CD4-positive, alpha-beta T cell treated with Interleukin-15 for 4 hours (primary cell): ENCODE measurements around the gene THNSL1.
A peak's percentile ranks its signal among the peaks of the same experiment; 100 is the strongest.
"Not testable (repeated sequence)": the region's sequence is repeated elsewhere in the genome, so short reads cannot be mapped to it uniquely, and the experiment has no call there.

Experiments
- DNase-seq: peaks from one replicate; pipeline ENCODE4 v3.0.0-alpha.2; 2020; ENCODE audit warnings: low spot score

Gene THNSL1

DNA sequence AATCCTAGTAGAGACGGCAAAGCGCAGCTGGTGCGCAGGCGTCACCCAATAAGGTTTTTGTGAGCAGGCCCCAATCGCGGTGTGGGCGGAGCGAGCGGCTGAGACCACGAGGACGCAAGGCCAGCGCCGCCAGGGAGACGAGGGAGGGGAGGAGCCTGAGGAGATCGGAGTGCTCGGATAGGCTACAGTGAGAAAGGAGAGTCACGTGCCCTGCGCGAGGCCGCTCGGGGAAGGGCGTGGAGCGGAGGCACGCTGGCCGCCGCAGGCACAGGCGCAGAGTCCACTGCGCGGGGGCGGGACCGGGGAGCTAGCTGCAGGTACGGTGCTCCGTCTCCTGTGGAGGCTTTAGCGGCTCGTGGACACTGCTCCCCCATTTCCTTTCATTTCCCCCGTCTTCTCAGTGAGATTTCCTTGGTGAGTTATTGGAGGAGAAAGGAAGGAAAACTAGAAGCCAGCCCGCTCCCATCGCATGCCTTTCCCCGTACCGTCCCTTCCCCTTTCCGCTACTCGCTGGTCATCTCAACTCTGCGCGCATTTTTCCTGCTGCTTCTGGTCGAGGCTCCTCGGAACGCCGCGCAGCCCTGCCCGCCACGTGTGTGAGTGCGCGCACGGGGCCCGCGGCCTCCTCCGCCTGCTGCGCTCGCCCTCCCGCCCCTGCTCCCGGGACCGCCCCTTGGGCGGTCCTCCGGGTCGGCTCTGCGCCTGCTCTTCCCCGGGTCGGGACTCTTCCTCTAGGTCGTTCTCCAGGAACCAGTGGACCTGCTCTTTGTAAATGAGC lies at the start of gene THNSL1:
THNSL1 (plus strand) TSS at position 237 of the 778 bp plus-strand sequence. CDS start 6,612 bp downstream, outside the sequence.
- peak; percentile 98 for DNase-seq

DNA sequence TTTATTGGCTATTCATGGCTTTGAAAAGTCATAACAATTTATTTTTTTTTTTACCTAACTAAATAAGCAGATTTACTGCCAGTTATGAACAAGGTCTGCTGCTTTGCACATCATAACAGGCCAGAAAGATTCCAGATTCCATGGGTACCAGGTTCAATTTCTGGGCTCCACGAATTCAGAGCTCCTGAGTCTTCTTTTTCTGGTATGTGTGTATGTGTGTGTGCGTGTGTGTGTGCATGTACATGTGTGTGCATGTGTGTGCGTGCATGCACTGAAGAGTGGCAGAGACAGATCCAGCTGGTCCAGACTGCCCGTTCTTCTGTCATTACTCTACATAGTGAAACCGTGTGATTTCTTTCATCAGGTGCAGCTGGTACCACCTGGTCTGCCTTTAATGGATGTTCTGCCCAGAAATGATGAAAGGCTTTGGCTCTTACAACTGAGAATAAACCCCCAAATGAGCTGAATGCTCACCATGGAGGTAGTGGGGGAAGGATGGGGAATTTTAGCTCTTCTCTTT lies 49.4 kb upstream of the THNSL1 start:
- DNase-seq: no peak

GRCh38 chr10:24968349-24968748 lies 48.1 kb upstream of the THNSL1 start:
- no peak for DNase-seq

DNA sequence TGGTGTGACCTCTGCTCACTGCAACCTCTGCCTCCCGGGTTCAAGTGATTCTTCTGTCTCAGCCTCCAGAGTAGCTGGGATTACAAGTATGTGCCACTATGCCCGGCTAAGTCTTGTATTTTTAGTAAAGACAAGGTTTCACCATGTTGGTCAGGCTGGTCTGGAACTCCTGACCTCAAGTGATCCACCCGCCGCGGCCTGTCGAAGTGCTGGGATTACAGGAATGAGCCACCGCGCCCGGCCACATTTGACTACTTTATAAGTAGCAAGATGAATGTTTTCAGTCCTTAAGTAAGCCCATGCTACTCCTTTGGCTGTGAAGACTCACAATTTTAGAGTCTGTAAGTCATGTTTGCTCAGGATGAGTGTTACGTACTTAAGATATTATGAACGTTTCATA lies 47.5 kb upstream of the THNSL1 start:
- not testable (repeated sequence) for DNase-seq

- DNase-seq: no peak
These were observed 46.6 kb upstream of the THNSL1 start for GRCh38 chr10:24969841-24970281.

DNA sequence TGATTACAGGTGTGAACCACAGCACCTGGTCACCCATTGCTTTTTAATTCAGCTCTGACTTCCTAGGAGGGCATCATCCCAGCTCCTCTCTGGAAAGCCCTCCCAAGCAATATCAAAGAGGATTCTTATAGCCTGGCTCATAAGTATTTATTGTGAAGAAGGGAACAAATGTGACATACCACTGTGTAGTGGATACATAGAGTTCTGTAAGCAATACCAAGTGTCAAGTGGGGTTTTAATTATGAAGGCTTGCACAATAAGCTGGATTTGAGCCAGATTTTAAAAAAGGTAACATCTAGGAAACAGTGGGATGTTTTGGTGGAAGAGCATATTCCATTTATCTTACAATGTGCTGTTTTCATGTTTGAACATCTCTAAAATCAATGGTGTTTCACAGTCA lies 45.0 kb upstream of the THNSL1 start:
- DNase-seq: no peak

GRCh38 chr10:24973163-24973562 lies 43.2 kb upstream of the THNSL1 start:
- DNase-seq: no peak

DNA sequence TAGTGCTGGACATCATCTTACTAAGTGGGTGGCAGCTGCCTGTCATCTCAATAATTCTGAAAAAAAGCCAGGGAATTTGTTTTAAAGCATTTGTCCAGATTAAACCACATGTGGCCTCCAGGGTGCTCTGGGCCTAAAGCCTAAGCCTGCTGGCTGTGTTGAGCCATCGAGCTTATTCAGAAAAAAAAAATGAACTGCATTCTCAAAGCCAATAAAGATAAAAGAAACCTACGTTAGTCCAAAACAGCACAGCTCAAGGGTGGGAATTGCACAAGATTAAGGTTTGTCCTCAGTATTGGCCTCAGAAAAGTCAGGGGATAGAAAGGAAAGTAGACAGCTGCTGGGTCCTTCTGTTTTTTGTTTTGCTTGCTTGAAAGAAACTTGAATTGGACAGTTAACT lies 41.4 kb upstream of the THNSL1 start:
- DNase-seq: no peak

GRCh38 chr10:24979685-24980084 lies 36.7 kb upstream of the THNSL1 start:
- DNase-seq: no peak

DNA sequence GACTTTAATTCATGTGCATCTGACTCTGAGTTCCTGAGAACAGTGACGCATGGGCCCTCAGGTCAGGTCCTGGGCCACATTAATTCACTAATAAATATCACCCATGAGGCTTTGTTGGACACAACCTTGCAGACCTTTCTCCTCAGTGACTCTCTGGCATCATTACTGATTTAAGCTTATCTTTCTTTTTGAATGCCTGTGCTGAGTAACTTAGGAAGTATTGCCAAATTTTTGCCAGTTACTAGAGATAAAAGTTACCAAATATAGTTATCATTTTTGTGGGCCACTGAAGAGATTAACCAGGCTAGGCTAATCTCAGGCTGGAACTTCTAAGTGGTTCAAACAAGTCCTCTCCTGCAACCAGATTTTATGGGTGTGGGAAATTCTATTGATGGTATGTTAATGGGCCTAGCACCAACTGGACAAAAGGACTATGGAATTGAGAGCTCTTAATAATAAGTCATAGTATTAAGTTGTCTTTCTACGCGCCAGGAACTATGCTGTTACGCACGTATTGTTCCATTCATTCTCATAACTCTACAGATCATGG lies 35.2 kb upstream of the THNSL1 start:
- no peak for DNase-seq

DNA sequence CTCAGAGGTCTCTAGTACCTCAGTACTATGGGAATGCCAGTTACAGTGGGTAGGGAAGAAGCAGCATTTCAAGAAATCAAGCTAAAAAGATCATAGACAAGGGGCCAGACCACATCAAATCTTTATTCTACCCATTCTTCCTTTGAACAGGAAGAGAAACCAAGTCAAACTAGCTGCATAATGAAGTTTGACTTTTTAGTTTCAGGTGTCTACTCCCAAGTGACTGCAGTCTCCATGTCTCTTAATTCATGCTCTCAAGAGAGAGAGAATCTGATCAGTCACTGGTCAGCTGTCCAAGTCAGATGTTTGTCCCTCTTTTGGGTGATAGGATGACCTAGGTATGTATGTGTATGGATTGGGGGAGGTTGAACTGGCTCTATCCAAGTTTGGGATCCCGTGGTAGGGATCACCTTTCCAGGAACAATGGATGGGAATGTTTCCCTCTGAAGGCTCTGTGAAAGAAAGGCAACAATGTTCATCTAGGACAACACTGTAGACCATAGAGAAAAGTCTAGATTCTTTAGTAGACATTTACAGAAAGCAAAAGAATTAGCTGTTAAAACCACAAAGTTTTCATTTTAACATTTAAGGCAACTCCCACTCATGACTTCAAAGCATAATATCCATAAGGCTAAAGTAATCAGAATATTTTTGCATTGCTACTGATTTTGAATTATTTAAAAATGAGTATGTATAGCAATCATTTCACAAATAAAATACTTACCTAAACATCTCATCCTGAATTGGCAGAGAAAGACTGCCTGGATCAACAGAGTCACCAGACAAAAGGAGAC lies 33.9 kb upstream of the THNSL1 start:
- no peak for DNase-seq

- DNase-seq: no peak
These were observed 33.3 kb upstream of the THNSL1 start for GRCh38 chr10:24983130-24983529.

DNA sequence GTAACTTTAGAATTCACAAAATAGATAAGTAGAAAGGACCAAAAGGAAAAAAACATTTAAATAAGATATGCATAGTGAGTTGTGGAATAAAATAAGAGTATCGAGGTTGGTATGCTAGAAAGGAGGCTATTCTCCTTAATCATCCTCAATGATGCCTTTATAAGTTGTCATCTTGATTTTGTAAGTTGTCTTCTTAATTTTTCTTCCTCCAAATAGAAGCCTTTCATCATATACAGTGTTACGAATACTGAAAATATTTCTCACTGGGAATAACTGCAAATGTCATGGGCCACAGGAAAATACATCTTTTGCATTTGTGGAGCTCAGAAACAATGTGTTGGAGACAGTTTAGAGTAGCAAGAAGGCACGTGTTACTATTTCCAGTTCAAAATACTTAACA lies 32.5 kb upstream of the THNSL1 start:
- no peak for DNase-seq

DNA sequence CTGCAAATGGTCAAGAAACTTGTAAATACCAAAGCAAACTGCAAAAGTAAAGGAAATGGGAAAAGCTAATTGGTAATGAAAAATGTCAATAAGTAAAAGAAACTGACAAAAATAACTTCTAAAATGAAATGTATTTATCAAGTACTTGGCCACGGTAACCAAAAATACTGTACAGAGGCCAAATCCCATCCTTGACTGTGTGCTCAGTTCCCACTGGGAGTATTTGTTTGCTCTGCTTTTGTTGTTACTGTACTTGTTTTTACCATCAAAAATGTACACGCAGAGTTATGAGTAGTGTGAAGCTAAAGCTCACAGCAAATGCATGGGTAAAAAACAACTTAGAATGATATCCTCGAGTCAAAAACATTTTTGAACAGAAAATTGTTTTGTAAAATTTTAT lies 31.5 kb upstream of the THNSL1 start:
- DNase-seq: no peak

- no peak for DNase-seq
These were observed 27.4 kb upstream of the THNSL1 start for GRCh38 chr10:24988831-24989640.

DNA sequence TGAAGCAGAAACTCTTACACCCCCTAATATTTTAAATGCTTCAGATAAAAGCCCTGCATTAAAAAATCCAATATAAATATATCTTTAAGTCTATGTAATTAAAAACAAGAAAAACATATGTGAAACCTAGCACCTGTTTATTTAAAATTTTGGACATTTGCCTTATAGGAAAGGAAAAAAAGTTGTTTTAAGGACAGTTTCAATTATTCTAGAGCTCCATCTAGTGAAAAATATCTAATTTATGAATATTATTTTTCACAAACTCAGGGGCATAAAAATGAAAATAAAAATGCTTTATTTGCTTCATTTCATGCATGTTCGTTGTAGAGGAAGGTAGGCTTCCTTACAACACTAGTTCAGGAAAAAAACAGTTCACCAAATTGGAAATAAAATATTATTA lies 26.5 kb upstream of the THNSL1 start:
- no peak for DNase-seq

DNA sequence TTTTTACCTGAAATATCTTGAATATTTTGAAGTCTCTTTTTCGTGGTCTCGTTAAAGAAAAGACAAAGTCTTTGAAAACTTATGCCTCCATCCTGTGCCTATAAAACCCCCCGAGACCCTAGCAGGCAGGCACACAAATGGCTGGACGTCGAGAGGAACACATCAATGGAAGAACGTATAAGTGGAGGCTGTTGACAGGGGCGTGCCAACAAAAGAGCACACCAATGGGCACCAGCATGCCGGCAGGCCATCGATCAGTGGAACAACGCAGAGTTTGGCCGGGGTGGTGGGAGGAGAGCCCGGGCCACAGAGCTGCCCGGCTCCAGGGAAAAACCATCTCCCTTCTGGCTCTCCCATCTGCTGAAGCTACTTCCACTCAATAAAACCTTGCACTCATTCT lies 25.1 kb upstream of the THNSL1 start:
- DNase-seq: no peak

GRCh38 chr10:24992512-24993133 lies 23.8 kb upstream of the THNSL1 start:
- DNase-seq: no peak

- no peak for DNase-seq
These were observed 23.0 kb upstream of the THNSL1 start for GRCh38 chr10:24993237-24993958.

DNA sequence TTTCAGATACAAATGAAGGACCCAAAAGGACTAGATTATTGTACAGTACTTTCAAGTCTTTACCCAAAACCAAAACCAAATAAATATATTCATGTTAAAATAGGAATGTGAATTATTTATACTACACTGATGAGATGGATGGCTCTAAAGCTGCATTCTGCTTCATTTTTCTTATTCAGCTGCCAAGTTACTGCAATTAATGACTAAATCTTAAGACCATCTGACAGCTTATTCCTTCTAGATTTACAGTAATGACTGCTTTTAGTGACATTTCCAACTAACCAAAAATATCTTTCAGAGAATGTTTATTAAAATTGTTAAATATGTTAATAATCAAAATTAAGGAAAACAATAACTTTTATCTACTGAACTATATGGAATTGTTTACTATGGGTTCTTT lies 21.3 kb upstream of the THNSL1 start:
- no peak for DNase-seq

DNA sequence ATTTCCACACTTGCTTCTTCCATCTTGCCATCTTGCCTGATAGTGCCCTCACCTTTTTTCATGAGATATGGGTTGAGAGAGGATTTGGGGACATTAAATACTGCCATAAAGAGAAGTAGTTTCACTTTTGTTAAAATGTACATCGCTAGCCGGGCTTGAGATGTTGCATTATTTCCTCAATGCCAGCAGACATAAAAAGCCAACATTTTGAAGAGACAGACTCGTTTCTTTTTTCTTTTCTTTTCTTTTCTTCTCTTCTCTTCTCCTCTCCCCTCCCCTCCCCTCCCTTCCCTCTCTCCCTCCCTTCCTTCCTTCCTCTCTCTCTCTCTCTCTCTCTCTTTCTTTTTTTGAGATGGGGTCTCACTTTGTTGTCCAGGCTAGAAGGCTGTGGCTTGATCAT lies 18.4 kb upstream of the THNSL1 start:
- no peak for DNase-seq
